Common myeloid progenitor, CD34-positive (primary cell): Measurements from ENCODE around the gene ELL2.

Experiments used
- CTCF ChIA-PET: fragments of 350-600 bp; sonication (Branson Sonifier 250); formaldehyde crosslinking; loops from one replicate; lab custom pipeline; 2021; ENCODE audit warnings: antibody characterized with exemption; lab: Charles Lee
- POLR2A ChIA-PET: fragments of 350-600 bp; sonication (Branson Sonifier 250); formaldehyde crosslinking; loops from one replicate; lab custom pipeline; 2021; ENCODE audit warnings: antibody characterized with exemption; lab: Charles Lee
- DNase-seq, 3 donors: peaks; one replicate each; pipeline versions ENCODE4 v3.0.0 to v3.0.0-alpha.2; 2013
- H3K27ac ChIP-seq, 2 experiments: 1 replicate in 1 of 2; 2 replicates in 1 of 2; pipeline ENCODE4 v1.7.0; 2013; ENCODE audit warnings: inconsistent platforms in 2 of 2, low read length in 2 of 2, mild to moderate bottlenecking in 2 of 2, low read depth in 1 of 2, moderate library complexity in 1 of 2; ENCODE audit not compliant: severe bottlenecking in 2 of 2, insufficient read depth in 1 of 2, poor library complexity in 1 of 2
- H3K27me3 ChIP-seq, 5 experiments: replicated peaks in 2 of 5; 1 replicate in 3 of 5; 2 replicates in 2 of 5; pipeline versions ENCODE4 v1.6.1 to v1.7.0; 2013; ENCODE audit warnings: low read length in 4 of 5, mild to moderate bottlenecking in 2 of 5, moderate library complexity in 2 of 5, inconsistent platforms in 1 of 5; ENCODE audit not compliant: insufficient read depth in 5 of 5, control insufficient read depth in 4 of 5
- H3K36me3 ChIP-seq, 4 experiments: 1 replicate in 2 of 4; 2 replicates in 2 of 4; pipeline versions ENCODE4 v1.6.1 to v1.7.0; 2013; ENCODE audit warnings: low read length in 3 of 4, control low read depth in 1 of 4, mild to moderate bottlenecking in 1 of 4; ENCODE audit not compliant: control insufficient read depth in 4 of 4, insufficient read depth in 4 of 4
- H3K4me1 ChIP-seq, 4 experiments: 1 replicate in 3 of 4; 2 replicates in 1 of 4; pipeline versions ENCODE4 v1.6.1 to v1.7.1; 2013; ENCODE audit warnings: low read length in 3 of 4, mild to moderate bottlenecking in 3 of 4, control low read depth in 1 of 4, inconsistent platforms in 1 of 4, moderate library complexity in 1 of 4; ENCODE audit not compliant: control insufficient read depth in 4 of 4, insufficient read depth in 4 of 4; ENCODE audit errors: control extremely low read depth in 1 of 4
- H3K4me3 ChIP-seq, 7 experiments: 1 replicate in 4 of 7; 2 replicates in 3 of 7; pipeline versions ENCODE4 v1.5.1 to v1.7.0; 2013; ENCODE audit warnings: mild to moderate bottlenecking in 7 of 7, low read length in 6 of 7, moderate library complexity in 6 of 7, inconsistent platforms in 2 of 7, low read depth in 2 of 7, control low read depth in 1 of 7; ENCODE audit not compliant: insufficient read depth in 4 of 7, control insufficient read depth in 1 of 7; ENCODE audit errors: extremely low read depth in 1 of 7
- H3K9me3 ChIP-seq, 5 experiments: 1 replicate in 4 of 5; 2 replicates in 1 of 5; pipeline versions ENCODE4 v1.6.1 to v1.7.1; 2013; ENCODE audit warnings: low read length in 4 of 5, mild to moderate bottlenecking in 2 of 5, inconsistent platforms in 1 of 5, low read depth in 1 of 5, moderate library complexity in 1 of 5; ENCODE audit not compliant: control insufficient read depth in 4 of 5, insufficient read depth in 2 of 5; ENCODE audit errors: control extremely low read depth in 1 of 5
- WGBS: methylation state at CpG from one replicate; pipeline ENCODE4 v1.1.5; 2013; ENCODE audit not compliant: insufficient coverage; 5-methylcytosine and 5-hydroxymethylcytosine counted together

ELL2 gene

DNA sequence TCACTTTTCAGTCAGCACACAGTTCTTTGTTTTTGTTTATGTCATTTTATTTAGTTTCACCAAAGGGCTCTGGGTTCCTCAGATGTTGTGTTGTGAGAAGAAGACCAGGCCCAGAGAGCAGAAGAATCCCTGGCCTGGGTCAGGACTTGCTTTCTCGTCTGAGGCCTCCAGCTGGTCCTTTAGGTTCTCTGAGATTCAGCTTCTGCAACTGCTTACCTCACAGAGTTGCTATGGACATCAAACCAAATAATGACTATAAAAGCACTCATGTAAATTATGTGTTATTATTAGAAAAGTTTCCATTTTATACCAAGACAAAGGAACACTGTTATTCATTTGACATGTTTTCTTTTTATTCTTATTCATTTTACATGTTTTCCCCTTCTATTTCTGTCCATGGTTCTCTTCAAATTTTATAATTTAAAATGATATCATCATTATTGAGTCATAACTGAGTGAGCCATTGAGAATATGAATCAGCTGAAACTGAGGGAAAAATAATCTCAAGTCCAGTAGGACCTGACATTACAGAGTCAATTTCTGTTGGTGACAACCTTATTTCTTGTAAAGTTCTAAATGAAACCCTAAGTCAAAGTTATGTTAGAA is 95.1 kb downstream of the ELL2 start:
- Histone ChIP-seq H3K4me3 (no peak overlapping the region), H3K9me3 (no peaks in the 10 kb centered on the region), H3K27me3 (no peaks in the 10 kb centered on the region), H3K4me1 (peaks cover 12 to 37% (median 18%) of the 10 kb centered on the region in 4 experiments), H3K27ac (no peak overlapping the region), H3K36me3 (no peaks in the 10 kb centered on the region)
- WGBS = no CpG with 5 or more reads among the region's 1 CpG
- DNase-seq = no peak
- ChIA-PET CTCF (interaction anchor here (0.7 to 1.2 kb wide), 3 partner anchors 13 to 469 kb away, joined by 3 read pairs; no protein-coding TSS in a partner anchor), POLR2A (no interaction called here)

DNA sequence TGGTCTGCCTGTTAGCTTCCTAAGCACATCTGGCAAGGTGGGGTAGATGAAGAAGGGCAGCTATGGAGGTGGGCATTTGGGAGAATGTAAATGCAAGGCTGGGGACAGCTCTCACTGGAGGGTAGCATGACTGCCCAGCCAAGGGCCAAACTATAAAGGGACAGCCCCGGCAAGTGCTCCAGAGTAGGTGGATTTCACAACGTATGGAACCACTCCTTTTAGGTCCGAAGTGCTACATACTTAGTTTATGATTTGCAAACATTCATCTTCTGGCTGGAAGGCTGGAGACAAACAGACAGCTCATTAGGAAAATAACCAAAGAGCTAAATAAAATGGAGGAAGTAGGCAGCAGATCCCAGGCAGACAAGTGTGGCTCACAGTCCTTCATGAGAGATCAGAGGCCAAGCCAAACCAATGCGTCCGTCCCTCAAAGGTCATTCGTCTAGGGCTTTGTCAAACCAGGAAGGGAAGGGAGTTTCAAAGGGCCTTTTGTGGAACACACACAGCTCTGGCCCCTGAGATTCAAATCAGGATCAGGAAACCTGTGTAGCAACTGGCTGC is 96.6 kb downstream of the ELL2 start:
- no peak for DNase-seq
- ChIA-PET CTCF (interaction anchor here (1.0 to 2.6 kb wide), 5 partner anchors 10 to 472 kb away, joined by 3 to 11 read pairs (median 3); no protein-coding TSS in a partner anchor), POLR2A (no interaction called here)
- Histone ChIP-seq H3K36me3 (no peaks in the 10 kb centered on the region), H3K4me3 (no peak overlapping the region), H3K27ac (no peak overlapping the region), H3K4me1 (peaks cover 8 to 30% (median 19%) of the 10 kb centered on the region in 4 experiments), H3K9me3 (no peaks in the 10 kb centered on the region), H3K27me3 (no peaks in the 10 kb centered on the region)
- 96% methylated on average over 6 of the region's 6 CpGs for WGBS

DNA sequence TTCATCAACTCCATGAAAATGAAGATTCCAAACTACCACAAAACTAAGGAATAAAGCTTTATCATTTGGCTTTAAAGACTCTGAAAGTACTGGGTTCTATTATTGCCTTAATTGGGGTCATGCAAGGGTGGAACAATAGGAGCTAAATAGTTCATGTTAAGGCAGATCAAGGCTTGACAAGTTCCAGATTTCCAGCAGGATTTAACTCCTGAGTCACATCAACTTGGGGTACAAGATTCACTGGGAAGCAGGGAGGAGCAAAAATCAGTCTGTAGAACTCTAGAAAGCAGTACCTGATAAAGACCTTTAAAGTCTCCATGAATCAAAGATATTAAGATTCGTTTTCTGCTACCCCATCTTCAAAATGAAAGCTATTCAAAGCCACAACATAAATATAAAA is 97.2 kb downstream of the ELL2 start:
- CTCF ChIA-PET = interaction anchor here (1.0 to 2.6 kb wide), 5 partner anchors 9 to 472 kb away, joined by 3 to 11 read pairs (median 3); no protein-coding TSS in a partner anchor
- POLR2A ChIA-PET = no interaction called here
- Histone ChIP-seq H3K27ac (no peak overlapping the region), H3K4me3 (no peak overlapping the region), H3K4me1 (peaks cover 6 to 28% (median 18%) of the 10 kb centered on the region in 4 experiments), H3K9me3 (no peaks in the 10 kb centered on the region), H3K27me3 (no peaks in the 10 kb centered on the region), H3K36me3 (no peaks in the 10 kb centered on the region)
- WGBS = no CpG with 5 or more reads among the region's 1 CpG
- no peak for DNase-seq

DNA sequence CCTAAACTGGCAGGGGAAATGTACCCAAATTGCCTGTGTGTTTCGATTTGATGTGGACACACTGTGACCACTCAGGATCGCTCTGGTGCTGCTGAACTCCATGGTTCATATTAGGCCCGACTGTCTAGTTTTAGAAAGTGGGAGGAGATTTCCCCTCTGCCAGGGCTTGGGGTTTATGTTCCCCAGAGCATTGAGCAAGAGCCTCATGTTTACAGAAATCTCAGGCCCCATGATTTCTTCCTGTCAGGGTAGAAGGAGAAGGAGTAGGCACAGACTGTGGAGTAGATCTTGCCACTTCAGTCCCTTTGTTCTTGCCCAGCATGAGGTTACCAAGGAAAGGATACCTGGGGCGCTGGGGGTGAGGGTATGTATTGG is 98.3 kb downstream of the ELL2 start:
- no CpG with 5 or more reads among the region's 4 CpGs for WGBS
- peaks cover 6 to 26% (median 17%) of the 10 kb centered on the region in 4 experiments for H3K4me1 ChIP-seq

DNA sequence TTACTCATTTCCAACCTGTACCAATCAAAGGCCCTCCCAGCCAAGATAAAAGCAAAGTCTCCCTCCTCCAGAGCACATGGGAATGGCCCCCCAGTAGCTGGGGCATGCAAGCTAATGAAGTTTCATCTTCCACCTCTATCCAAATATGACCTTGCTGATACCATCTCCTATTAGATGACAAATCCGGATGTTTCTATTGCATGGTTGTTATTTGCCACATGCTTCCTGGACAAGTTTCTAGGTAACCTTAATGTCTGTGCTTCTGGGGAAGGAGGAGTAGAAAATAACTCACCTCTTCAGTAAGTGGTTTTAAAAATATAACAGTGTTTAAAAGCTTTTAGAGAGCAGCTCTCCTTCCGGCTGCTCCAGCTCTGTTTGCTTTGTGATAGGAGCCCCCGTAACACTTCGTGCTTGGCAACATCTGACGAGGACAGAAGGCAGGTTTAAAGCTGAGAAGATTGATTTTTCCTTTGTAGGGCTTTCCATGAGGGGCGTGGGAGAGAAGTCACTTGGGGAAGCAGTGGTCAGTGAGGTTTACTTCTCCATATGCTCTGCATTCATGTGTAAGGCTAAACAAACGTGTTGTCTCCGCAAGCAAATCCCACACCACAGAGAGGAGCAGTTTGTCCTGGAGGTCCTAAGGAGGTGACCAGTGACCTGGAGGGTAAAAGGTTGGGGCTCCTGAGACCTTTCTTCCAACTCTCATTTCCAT is 98.8 kb downstream of the ELL2 start:
- Histone ChIP-seq H3K4me3 (no peak overlapping the region), H3K9me3 (no peaks in the 10 kb centered on the region), H3K27ac (no peak overlapping the region), H3K36me3 (no peaks in the 10 kb centered on the region), H3K27me3 (no peaks in the 10 kb centered on the region), H3K4me1 (peaks cover 6 to 28% (median 17%) of the 10 kb centered on the region in 4 experiments)
- POLR2A ChIA-PET = no interaction called here
- CTCF ChIA-PET = interaction anchor here (0.9 to 3.1 kb wide), 6 partner anchors 9 to 200 kb away, joined by 3 to 8 read pairs (median 5); no protein-coding TSS in a partner anchor
- 95% methylated on average over 5 of the region's 8 CpGs for WGBS
- no peak for DNase-seq

More for the DNA sequence above, 98.3 kb downstream of the ELL2 start:
- Histone ChIP-seq H3K36me3 (no peaks in the 10 kb centered on the region), H3K27ac (no peak overlapping the region), H3K9me3 (no peaks in the 10 kb centered on the region), H3K4me3 (no peak overlapping the region), H3K27me3 (no peaks in the 10 kb centered on the region)
- no peak for DNase-seq
- CTCF ChIA-PET = interaction anchor here (0.9 to 2.6 kb wide), 2 partner anchors 200 to 474 kb away, joined by 3 to 11 read pairs; no protein-coding TSS in a partner anchor
- POLR2A ChIA-PET = no interaction called here

DNA sequence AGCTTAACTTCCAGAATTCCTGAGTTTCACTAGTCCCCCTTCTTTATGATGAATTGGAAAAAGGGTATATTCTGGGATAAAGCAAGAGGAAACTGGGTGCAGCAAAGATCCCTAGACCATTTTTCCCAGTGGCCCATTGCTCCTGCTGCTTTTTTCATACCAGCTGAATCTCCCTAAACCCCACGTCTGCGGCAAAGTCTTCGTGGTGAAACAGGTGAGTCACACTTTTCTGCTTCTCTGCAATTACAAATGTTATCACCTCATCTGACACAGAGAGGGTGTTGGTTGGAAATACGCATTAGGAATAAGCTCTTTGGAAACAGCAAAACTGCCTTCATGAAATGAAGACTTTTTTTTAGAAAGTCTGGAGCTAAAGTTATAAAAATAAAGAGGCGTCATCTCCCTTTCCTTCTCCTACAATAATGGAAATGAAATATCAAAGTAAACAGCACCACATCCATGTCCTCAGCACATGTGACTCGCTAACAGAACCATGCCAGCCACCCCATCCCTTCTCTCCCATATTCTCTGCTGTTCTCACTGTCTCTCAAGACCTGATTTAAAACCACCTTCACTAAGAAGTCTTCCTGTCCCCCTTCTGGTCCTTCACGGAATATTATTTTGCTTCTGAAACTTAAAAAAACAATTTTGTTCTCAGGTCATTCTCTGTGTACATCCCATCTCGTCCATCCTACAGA is 99.6 kb downstream of the ELL2 start:
- POLR2A ChIA-PET = no interaction called here
- no peak overlapping the region for H3K27ac ChIP-seq
- peaks cover 6 to 28% (median 17%) of the 10 kb centered on the region in 4 experiments for H3K4me1 ChIP-seq
- H3K4me3 ChIP-seq = no peak overlapping the region
- no peaks in the 10 kb centered on the region for H3K9me3 ChIP-seq
- 72% methylated on average over 4 of the region's 8 CpGs for WGBS
- CTCF ChIA-PET = interaction anchor here (1.2 to 3.1 kb wide), 8 partner anchors 8 to 474 kb away, joined by 3 to 8 read pairs (median 4); no protein-coding TSS in a partner anchor
- no peak for DNase-seq
- no peaks in the 10 kb centered on the region for H3K27me3 ChIP-seq
- no peaks in the 10 kb centered on the region for H3K36me3 ChIP-seq
